Measurements from ENCODE around the gene HSD17B3.
"Not testable (repeated sequence)": the region's sequence is repeated elsewhere in the genome, so short reads cannot be mapped to it uniquely, and the experiment has no call there.

The HSD17B3 gene

GRCh38 chr9:96305171-96305570 is 3.2 kb upstream of the HSD17B3 start:
- DNase-seq: no peak

GRCh38 chr9:96304230-96304629 is 2.3 kb upstream of the HSD17B3 start:
- no peak for DNase-seq

- peak in 1 of 2 experiments; percentile 11 for DNase-seq
Measured at GRCh38 chr9:96299823-96300222, 2.2 kb downstream of the HSD17B3 start.

- no peak for DNase-seq
Measured at GRCh38 chr9:96294159-96294545, 7.8 kb downstream of the HSD17B3 start.

DNA sequence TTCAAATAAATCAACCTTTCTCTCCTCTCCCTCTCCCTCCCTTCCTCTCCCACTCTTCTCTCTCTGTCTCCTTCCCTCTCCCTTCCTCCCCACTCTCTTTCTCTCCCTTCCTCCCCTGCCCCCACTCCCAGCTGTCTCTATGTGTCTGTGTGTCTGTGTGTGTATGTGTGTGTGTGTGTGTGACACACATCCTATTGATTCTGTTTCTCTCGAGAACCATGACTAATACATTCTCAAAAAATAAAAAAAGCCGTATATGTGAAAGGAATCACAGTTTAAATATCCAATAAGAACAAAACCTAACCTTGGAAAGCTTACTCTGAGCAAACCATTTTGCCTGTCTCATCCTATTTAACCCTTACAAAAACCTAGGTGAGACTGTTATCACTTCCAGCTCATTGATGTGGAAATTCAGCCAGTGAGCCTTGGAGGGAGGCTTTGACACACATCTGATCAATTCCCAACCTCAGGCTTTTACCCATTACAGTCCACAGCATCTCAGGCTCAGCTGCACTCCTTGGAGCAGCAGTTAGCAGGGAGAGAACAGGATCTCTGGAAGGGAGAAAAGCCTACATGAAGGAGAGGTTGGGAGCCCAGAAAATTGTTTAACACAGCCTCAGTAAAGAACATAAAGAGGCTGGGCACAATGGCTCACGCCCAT is 8.3 kb downstream of the HSD17B3 start:
- no peak for DNase-seq

DNA sequence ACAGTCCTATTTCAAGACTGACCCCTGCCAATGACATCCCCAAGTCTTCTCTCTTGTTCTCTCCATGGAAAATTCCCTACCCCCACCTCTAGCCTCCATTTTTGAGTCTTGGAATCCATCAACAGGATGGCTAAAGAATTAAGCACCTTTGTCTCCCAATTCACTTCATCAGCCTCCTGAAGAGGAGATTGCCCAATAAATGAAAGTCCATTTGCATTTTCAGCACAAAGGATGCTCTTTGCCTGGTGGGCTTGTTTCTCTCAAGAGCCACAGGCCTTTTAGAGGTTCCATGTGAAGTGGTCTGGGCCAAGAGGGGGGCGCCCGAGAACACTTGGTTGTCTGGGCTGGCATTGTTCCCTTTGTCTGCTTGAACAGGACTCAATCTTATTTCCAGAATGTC is 12.6 kb downstream of the HSD17B3 start:
- no peak for DNase-seq

GRCh38 chr9:96281641-96282040 is 20.3 kb downstream of the HSD17B3 start:
- no peak for DNase-seq

DNA sequence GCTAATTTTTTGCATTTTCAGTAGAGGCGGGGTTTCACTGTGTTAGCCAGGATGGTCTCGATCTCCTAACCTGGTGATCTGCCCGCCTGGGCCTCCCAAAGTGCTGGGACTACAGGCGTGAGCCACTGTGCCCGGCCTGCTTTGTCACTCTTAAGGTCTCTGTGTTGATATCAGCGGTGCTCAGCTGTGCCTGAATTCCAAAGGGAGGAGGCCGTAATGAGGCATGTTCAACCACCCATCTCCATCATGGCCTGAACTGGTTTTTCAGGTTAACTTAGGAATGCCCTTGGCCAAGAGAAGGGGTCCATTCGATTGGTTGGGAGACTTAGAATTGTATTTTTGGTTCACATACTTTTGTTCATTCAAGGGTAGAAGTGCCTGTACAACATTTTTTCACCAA is 22.0 kb downstream of the HSD17B3 start:
- DNase-seq: no peak

DNA sequence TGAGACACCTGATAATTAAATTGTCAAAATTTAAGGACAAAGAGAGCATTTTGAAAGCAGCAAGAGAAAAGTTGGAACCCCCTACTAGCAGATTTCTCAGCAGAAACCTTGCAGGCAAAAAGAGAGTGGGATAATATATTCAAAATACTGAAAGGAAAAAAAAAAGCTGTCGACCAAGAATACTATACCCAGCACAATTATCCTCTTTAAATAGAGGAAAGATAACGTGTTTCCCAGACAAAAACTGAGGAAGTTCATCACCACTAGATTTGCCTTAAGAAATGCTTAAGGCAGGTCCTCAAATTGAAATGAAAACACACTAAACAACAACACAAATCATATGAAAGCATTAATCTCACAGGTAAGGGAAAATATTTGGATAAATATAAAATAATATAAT is 27.0 kb downstream of the HSD17B3 start:
- DNase-seq: no peak

GRCh38 chr9:96270236-96270744 is 31.7 kb downstream of the HSD17B3 start:
- no peak for DNase-seq

DNA sequence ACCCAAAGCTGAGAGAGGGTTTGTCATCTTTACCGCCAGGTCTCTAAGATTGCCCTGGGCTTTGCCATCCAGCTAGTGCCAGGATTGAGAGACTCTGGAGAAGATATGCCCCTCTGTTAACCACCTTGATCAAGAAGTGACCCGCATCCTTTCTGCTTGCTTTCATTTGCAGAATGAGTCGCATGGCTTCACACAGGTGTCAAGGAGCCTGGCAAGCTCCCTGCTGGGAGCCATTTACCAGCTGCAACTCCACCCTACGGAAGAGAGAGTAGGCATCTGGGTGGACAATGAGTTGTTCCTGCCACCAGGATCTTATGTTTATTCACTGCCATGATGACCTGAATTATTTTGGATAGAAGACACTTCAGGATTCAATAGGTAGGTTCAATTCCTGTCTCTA is 43.0 kb downstream of the HSD17B3 start:
- no peak for DNase-seq

DNA sequence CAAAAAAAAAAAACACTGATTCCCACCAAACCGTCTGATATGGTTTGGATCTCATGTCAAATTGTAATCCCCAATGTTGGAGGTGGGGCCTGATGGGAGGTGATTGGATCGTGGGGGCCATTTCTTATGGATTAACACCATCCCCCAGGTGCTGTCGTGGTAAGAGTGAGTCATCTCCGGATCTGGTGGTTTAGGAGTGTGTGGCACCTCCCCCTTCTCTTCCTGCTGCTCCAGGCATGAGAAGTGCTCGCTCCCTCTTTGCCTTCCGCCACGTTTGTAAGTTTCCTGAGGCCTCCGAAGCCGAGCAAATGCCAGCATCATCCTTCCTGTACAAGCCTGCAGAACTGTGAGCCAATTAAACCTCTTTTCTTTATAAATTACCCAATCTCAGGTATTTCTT is 45.2 kb downstream of the HSD17B3 start:
- DNase-seq: no peak

DNA sequence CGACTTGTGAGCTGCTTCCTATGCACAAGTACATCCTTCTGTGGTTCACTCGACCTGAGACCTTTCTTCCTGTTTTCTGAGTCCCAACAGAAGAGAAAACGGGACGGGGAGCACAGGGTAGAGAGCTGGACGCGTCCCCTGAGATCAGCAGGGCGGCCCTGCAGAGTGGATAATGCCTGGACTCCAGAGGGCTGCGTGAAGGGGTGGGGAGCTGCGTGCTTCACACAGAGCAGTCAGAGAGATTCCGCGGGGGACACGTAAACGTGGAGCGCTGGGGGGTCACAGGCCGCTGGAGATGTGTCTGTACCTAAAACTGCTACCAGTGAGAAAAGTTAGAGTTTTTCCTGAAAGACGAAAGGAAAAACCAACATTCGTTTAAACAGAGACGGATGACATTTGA is 46.3 kb downstream of the HSD17B3 start:
- DNase-seq: no peak

DNA sequence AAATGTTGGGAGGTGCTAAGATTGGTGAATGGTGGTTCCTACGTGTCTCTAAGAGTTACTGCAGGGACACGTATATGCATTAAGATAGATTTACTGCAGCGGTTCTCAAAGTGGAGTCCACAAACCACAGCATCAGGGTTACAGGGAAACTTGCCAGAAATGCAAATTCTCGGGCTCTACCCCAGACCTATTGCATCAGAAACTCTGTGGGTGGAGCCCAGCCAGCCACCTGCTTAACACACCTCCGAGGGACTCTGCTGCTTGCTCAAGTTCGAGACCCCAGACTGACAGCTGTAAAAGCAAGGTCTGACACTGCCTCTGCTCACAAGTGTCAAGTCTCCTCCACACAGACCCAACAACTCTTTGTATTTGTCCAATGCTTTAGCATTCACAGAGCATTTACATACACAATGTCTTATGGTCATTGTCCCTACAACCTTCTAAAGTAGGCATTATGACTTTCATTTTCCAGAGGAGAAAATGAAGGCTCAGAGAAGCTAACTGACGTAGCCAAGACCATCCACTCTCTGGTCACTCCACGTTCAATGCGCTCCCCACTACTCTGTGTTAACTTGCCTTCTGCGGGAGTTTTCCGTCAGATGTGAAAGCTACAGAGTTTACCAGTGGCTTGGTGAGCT is 48.8 kb downstream of the HSD17B3 start:
- no peak for DNase-seq

GRCh38 chr9:96251451-96251850 is 50.5 kb downstream of the HSD17B3 start:
- no peak for DNase-seq

DNA sequence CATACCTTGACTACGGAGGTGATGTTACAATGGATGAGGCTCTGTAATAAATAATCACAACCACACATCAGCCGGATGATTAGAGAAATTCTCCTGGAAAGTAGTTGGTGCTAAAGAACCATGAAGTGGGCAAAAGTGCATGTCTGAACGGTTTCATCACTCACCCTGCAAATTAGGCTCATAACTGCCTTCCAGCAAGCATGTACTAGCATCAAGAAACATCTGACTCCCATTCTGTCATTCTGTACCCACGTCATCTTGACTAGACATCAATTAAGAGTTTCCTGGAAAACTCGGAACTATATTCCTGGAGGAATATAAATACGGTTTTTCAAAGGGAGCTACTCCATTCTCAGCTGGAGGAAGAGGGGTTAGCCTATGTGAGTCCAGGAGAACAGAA is 52.2 kb downstream of the HSD17B3 start:
- DNase-seq: no peak

- DNase-seq: no peak
Measured at GRCh38 chr9:96246267-96246671, 55.7 kb downstream of the HSD17B3 start.

DNA sequence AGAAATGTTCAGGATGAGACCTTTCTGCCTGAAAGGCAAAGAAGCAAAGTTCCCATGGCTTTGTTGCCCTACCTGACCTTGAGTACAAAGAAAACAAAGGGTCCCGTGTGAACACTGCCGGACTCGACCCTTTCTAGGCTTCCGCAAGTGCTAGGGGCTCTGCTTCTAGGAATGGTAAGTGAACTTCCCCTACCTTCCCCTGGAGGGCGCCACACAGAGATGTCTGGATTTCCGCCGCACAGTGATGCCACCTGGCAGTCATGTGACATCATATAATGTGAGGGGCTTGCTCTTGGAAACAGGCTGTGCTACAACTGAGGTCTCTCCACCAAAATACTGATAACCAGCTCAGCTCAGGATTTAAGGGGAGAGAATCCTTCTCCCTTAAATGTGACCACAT is 56.6 kb downstream of the HSD17B3 start:
- DNase-seq: no peak

DNA sequence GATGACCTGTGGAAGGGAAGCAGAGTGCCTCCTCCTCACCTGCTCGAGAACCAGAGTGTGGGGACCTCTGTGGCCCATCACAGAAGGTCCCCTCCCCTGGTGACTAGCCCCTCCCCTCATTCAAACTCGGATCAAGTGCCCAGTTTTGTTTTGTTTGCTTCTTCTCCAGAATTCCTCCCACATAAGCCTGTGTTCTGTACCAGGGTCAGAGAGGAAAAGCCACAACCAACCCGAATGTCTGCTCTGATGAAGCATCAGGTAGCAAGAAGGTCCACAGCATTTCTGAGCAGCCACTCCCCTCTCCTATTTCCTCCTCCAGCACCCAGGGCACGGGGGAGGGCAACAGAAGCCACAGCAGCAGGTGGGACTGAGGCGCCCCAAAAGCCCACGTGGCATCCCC is 58.2 kb downstream of the HSD17B3 start:
- DNase-seq: no peak

GRCh38 chr9:96242811-96243210 is 59.2 kb downstream of the HSD17B3 start:
- DNase-seq: no peak

DNA sequence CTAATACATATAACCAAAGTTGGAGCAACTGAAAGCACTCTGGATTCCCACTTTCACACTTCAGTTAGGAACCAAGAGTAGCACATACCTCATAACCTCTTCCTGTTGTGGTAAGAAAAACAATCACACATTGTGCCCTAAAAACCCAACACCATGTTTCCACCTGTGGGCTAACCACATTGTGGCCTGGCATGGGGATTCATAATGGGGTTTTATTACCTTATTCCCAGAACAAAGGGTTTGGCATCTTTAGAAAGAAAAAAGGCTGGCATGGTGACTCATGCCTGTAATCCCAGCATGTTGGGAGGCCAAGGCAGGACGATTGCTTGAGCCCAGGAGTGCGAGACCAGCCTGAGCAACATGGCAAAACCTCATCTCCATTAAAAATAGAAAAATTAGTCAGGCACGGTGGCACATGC is 60.6 kb downstream of the HSD17B3 start:
- no peak for DNase-seq

- no peak for DNase-seq
Measured at GRCh38 chr9:96236854-96237550, 65.0 kb downstream of the HSD17B3 start.

DNA sequence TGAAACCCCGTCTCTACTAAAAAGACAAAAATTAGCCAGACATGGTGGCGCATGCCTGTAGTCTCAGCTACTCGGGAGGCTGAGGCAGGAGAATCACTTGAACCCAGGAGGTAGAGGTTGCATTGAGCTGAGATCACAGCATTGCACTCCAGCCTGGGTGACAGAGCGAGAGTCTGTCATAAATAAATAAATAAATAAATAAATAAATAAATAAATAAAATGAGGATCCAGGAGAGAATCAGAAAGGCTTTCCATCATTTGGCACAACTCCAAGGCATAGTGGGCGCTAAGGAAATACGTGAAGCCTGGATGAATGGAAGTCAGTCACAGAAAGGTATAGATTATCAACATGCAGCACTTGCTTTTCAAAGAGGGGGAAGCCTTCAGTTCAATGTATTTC is 65.6 kb downstream of the HSD17B3 start:
- DNase-seq: not testable (repeated sequence)
